H1 (cell line): ENCODE data around the gene COQ9. TPM values are rescaled to one million over a fixed set of nuclear protein-coding genes. Genes with fewer than 3 reads are reported as not detected.

Source experiments
- CTCF ChIA-PET: fragments of 300-600 bp; sonication (Branson Sonifier 250); formaldehyde crosslinking; loops from one replicate; lab custom pipeline; 2021; ENCODE audit not compliant: partially characterized antibody; lab: Charles Lee
- POLR2A ChIA-PET: fragments of 300-600 bp; sonication (Branson Sonifier 250); formaldehyde crosslinking; loops from one replicate; lab custom pipeline; 2021; ENCODE audit warnings: inconsistent platforms; ENCODE audit not compliant: partially characterized antibody; lab: Charles Lee
- DNase-seq, 2 experiments: peaks; one replicate each; pipeline versions ENCODE4 v3.0.0 to v3.0.0-alpha.2; 2010 to 2022; ENCODE audit warnings: low spot score in 2 of 2, low read depth in 1 of 2, mixed read lengths in 1 of 2
- FAIRE-seq: peaks from 2 replicates; lab custom pipeline; 2011; peaks lifted over from hg19 to GRCh38; lab: Jason Lieb, UNC
- H2AFZ ChIP-seq: 2 replicates; pipeline ENCODE4 v1.8.1; 2012; ENCODE audit warnings: low read length, inconsistent platforms
- H2AK5ac ChIP-seq: 2 replicates; pipeline ENCODE4 v1.6.1; 2013; ENCODE audit warnings: low read depth, low read length
- H2BK120ac ChIP-seq: replicated peaks from 2 replicates; pipeline ENCODE3; 2013; ENCODE audit warnings: low read depth, low read length, inconsistent platforms
- H2BK12ac ChIP-seq: 2 replicates; pipeline ENCODE4 v1.6.1; 2013; ENCODE audit warnings: low read depth, low read length
- H2BK15ac ChIP-seq: 2 replicates; pipeline ENCODE4 v1.6.1; 2013; ENCODE audit warnings: low read length
- H2BK20ac ChIP-seq: 2 replicates; pipeline ENCODE4 v1.6.1; 2013; ENCODE audit warnings: low read length
- H2BK5ac ChIP-seq: 2 replicates; pipeline ENCODE4 v1.6.1; 2013; ENCODE audit warnings: low read depth, low read length
- H3K14ac ChIP-seq: 2 replicates; pipeline ENCODE4 v1.6.1; 2013; ENCODE audit warnings: inconsistent platforms; ENCODE audit not compliant: insufficient read length
- H3K18ac ChIP-seq: 2 replicates; pipeline ENCODE4 v1.6.1; 2013; ENCODE audit warnings: low read length; ENCODE audit errors: extremely low read depth
- H3K23ac ChIP-seq: 2 replicates; pipeline ENCODE4 v1.6.1; 2013; ENCODE audit warnings: inconsistent platforms; ENCODE audit not compliant: insufficient read length
- H3K23me2 ChIP-seq: 2 replicates; pipeline ENCODE4 v1.6.1; 2013; ENCODE audit warnings: low read depth, low read length
- H3K27ac ChIP-seq: 2 replicates; pipeline ENCODE4 v1.6.1; 2011; ENCODE audit warnings: low read depth, low read length, inconsistent platforms
- H3K27me3 ChIP-seq, 4 experiments: replicated peaks in 1 of 4; 1 replicate in 1 of 4; 2 replicates in 3 of 4; pipeline versions ENCODE4 v1.6.1 to v1.8.1; 2011 to 2013; ENCODE audit warnings: low read length in 3 of 4, mild to moderate bottlenecking in 3 of 4, inconsistent platforms in 2 of 4, mixed read lengths in 2 of 4, moderate library complexity in 1 of 4; ENCODE audit not compliant: control insufficient read depth in 3 of 4, insufficient read depth in 3 of 4; ENCODE audit errors: extremely low read depth in 1 of 4
- H3K36me3 ChIP-seq, 4 experiments: 2 replicates each; pipeline versions ENCODE4 v1.6.1 to v1.8.1; 2011 to 2013; ENCODE audit warnings: mild to moderate bottlenecking in 4 of 4, low read length in 3 of 4, moderate library complexity in 2 of 4, control low read depth in 1 of 4, inconsistent platforms in 1 of 4; ENCODE audit not compliant: insufficient read depth in 4 of 4, control insufficient read depth in 2 of 4
- H3K4ac ChIP-seq: replicated peaks from 2 replicates; pipeline ENCODE3; 2013; ENCODE audit warnings: low read length, low read depth, mixed read lengths, inconsistent platforms; ENCODE audit not compliant: insufficient read length
- H3K4me1 ChIP-seq, 4 experiments: replicated peaks in 1 of 4; 1 replicate in 1 of 4; 2 replicates in 3 of 4; pipeline versions ENCODE4 v1.6.1 to v1.8.1; 2011 to 2013; ENCODE audit warnings: low read length in 3 of 4, inconsistent platforms in 2 of 4, mixed read lengths in 1 of 4; ENCODE audit not compliant: insufficient read depth in 4 of 4, control insufficient read depth in 3 of 4
- H3K4me2 ChIP-seq, 2 experiments: 2 replicates each; pipeline versions ENCODE4 v1.6.1 to v1.8.1; 2011 to 2013; ENCODE audit warnings: low read depth in 2 of 2, low read length in 2 of 2, control low read depth in 1 of 2, inconsistent platforms in 1 of 2, mild to moderate bottlenecking in 1 of 2; ENCODE audit not compliant: insufficient read depth in 1 of 2
- H3K4me3 ChIP-seq, 4 experiments: fragments of 200-600, 300-600 bp in 1 of 4; sonication (generic), shearing (Covaris generic), sonication (Bioruptor Twin) in 1 of 4; 2 replicates each; pipeline versions ENCODE4 v1.5.1 to v1.8.1; 2011 to 2016; ENCODE audit warnings: low read length in 4 of 4, low read depth in 3 of 4, control low read depth in 2 of 4, inconsistent platforms in 2 of 4, mild to moderate bottlenecking in 2 of 4, mixed read lengths in 1 of 4, moderate library complexity in 1 of 4; ENCODE audit not compliant: insufficient read depth in 2 of 4; ENCODE audit errors: extremely low read depth in 1 of 4
- H3K56ac ChIP-seq: replicated peaks from 2 replicates; pipeline ENCODE3; 2013; ENCODE audit warnings: low read depth, mild to moderate bottlenecking, mixed read lengths, low read length, inconsistent platforms; ENCODE audit not compliant: insufficient read length
- H3K79me1 ChIP-seq: 2 replicates; pipeline ENCODE4 v1.6.1; 2013; ENCODE audit warnings: low read depth, low read length, control low read depth
- H3K79me2 ChIP-seq, 2 experiments: 2 replicates each; pipeline versions ENCODE4 v1.6.1 to v1.8.1; 2012 to 2013; ENCODE audit warnings: low read length in 2 of 2, mild to moderate bottlenecking in 2 of 2, inconsistent platforms in 1 of 2; ENCODE audit not compliant: insufficient read depth in 2 of 2, control insufficient read depth in 1 of 2
- H3K9ac ChIP-seq, 4 experiments: replicated peaks in 1 of 4; 1 replicate in 1 of 4; 2 replicates in 3 of 4; pipeline versions ENCODE4 v1.6.1 to v1.8.1; 2011 to 2013; ENCODE audit warnings: low read depth in 3 of 4, low read length in 3 of 4, control low read depth in 2 of 4, mild to moderate bottlenecking in 2 of 4, moderate library complexity in 2 of 4, inconsistent platforms in 1 of 4; ENCODE audit errors: extremely low read depth in 1 of 4
- H3K9me3 ChIP-seq, 2 experiments: 2 replicates each; pipeline versions ENCODE4 v1.6.1 to v1.8.1; 2012 to 2013; ENCODE audit warnings: mild to moderate bottlenecking in 2 of 2, moderate library complexity in 2 of 2, control low read depth in 1 of 2, inconsistent platforms in 1 of 2, low read depth in 1 of 2, low read length in 1 of 2, mixed read lengths in 1 of 2; ENCODE audit not compliant: insufficient read depth in 2 of 2
- H4K20me1 ChIP-seq, 2 experiments: replicated peaks in 1 of 2; 2 replicates each; pipeline versions ENCODE3 to v1.8.1; 2011 to 2013; ENCODE audit warnings: inconsistent platforms in 2 of 2, low read length in 2 of 2, mild to moderate bottlenecking in 1 of 2; ENCODE audit not compliant: insufficient read depth in 2 of 2, control insufficient read depth in 1 of 2
- H4K5ac ChIP-seq: 2 replicates; pipeline ENCODE4 v1.6.1; 2013; ENCODE audit warnings: low read length, low read depth, mixed read lengths, inconsistent platforms; ENCODE audit not compliant: insufficient read length
- H4K8ac ChIP-seq: 2 replicates; pipeline ENCODE4 v1.8.0; 2013; ENCODE audit warnings: mild to moderate bottlenecking, moderate library complexity, low read length, inconsistent platforms; ENCODE audit not compliant: insufficient read depth; ENCODE audit errors: extremely low read depth
- H4K91ac ChIP-seq: replicated peaks from 2 replicates; pipeline ENCODE3; 2013; ENCODE audit warnings: low read length, mixed read lengths, inconsistent platforms; ENCODE audit not compliant: insufficient read length
- BRCA1 ChIP-seq: IDR thresholded peaks from 2 replicates; pipeline ENCODE4 v1.6.1; 2012; ENCODE audit warnings: low read depth, low read length, improper control_type of control experiment
- HDAC2 ChIP-seq, 2 experiments: fragments of 300-600 bp in 1 of 2; sonication (generic) in 1 of 2; IDR thresholded peaks; 2 replicates each; pipeline ENCODE4 v1.6.1; 2011 to 2012; ENCODE audit warnings: low read depth in 2 of 2, low read length in 2 of 2, mild to moderate bottlenecking in 2 of 2, moderate library complexity in 2 of 2, borderline replicate concordance in 1 of 2, inconsistent platforms in 1 of 2
- JUN ChIP-seq: IDR thresholded peaks from 2 replicates; pipeline ENCODE4 v1.6.1; 2011; ENCODE audit warnings: low read depth, mild to moderate bottlenecking, improper control_type of control experiment, low read length
- NRF1 ChIP-seq: IDR thresholded peaks from 2 replicates; pipeline ENCODE4 v1.6.1; 2011; ENCODE audit warnings: mild to moderate bottlenecking, low read depth, low read length, improper control_type of control experiment
- polyA plus RNA-seq, 7 experiments: library from polyadenylated mRNA; depleted of rRNA in 3 of 7; stranded (reverse) in 5 of 7; unstranded in 2 of 7; fragments of >200 nt in 5 of 7; fragments of 200-250 nt in 2 of 7; gene quantifications; 1 replicate in 5 of 7; 2 replicates in 1 of 7; 4 replicates in 1 of 7; pipeline versions ENCODE4 v1.2.1 to v1.2.3, GENCODE V29; 2011 to 2013; ENCODE audit warnings: missing spikeins in 2 of 7, mixed read lengths in 2 of 7
- total RNA-seq: library from RNA; stranded (reverse); fragmentation: NEBNext Ultra II Directional; extraction: Animal tissue kit (Norgen Biotek cat#: 25700); gene quantifications from 2 replicates; pipeline ENCODE4 v1.2.1, GENCODE V29; 2021

The COQ9 gene
- total and polyA plus RNA-seq, 2 of the 8 experiments (the other 6 are each of a cell fraction or from before 2014, with no cell fraction given) = 33.3 to 60.3 TPM

DNA sequence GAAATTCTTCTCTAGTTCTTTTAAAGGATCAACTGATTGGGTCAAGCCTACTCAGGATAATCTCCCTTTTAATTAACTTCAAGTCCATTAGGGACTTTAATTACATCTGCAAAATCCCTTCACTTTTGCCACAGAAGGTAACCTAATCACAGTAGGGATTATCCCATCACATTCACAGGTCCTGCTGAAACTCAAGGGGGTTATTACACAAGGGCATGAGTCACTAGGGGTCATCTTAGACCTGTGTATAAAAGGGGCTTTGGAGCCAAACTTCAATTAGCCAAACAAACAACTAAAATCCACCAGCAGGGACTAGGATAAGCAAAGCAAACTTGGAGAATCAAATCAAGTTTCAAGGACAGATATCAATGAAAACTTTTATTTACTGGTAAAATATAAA lies 19.5 kb upstream of the COQ9 start:
- no peak overlapping the region for H3K27ac ChIP-seq
- H3K4ac ChIP-seq = no peak overlapping the region
- H3K4me2 ChIP-seq = no peak overlapping the region
- no peak overlapping the region for H2AFZ ChIP-seq
- H3K14ac ChIP-seq = no peak overlapping the region
- H2BK20ac ChIP-seq = no peak overlapping the region
- H2BK5ac ChIP-seq = no peak overlapping the region
- no peaks in the 10 kb centered on the region for H3K79me2 ChIP-seq
- no peak overlapping the region for H3K9ac ChIP-seq
- H3K18ac ChIP-seq = no peak overlapping the region
- no peak overlapping the region for H3K56ac ChIP-seq
- H4K91ac ChIP-seq = no peak overlapping the region
- H3K23ac ChIP-seq = no peak overlapping the region
- no peaks in the 10 kb centered on the region for H3K9me3 ChIP-seq
- no peaks in the 10 kb centered on the region for H3K4me1 ChIP-seq
- H3K23me2 ChIP-seq = no peaks in the 10 kb centered on the region
- H3K4me3 ChIP-seq = no peak overlapping the region
- ChIA-PET CTCF (no interaction called here), POLR2A (no interaction called here)
- H3K27me3 ChIP-seq = no peaks in the 10 kb centered on the region
- no peak for TF ChIP-seq HDAC2 (IDR thresholded peaks at IDR 0.05; ENCODE audit: borderline replicate concordance in 1 of 2, low read depth in 2 of 2, low read length in 2 of 2)
- no peak for TF ChIP-seq BRCA1
- no peak for TF ChIP-seq NRF1
- TF ChIP-seq JUN = no peak
- H2AK5ac ChIP-seq = no peak overlapping the region
- peaks cover 11 to 44% (median 35%) of the 10 kb centered on the region in 4 experiments; a peak in 7 of 8 replicates for H3K36me3 ChIP-seq
- no peak overlapping the region for H4K8ac ChIP-seq
- H3K79me1 ChIP-seq = no peaks in the 10 kb centered on the region
- H4K20me1 ChIP-seq = peaks cover 0 to 2% of the 10 kb centered on the region in 2 experiments
- H2BK12ac ChIP-seq = no peak overlapping the region
- H4K5ac ChIP-seq = no peak overlapping the region
- DNase-seq (no peak), FAIRE-seq (no peak)
- no peak overlapping the region for H2BK120ac ChIP-seq
- no peak overlapping the region for H2BK15ac ChIP-seq
